Lower leg skin (tissue), 4 donors: ENCODE data around the gene FMNL2. TPM values are rescaled to one million over a fixed set of nuclear protein-coding genes. Genes with fewer than 3 reads are reported as not detected.
"Not testable (repeated sequence)": the region's sequence is repeated elsewhere in the genome, so short reads cannot be mapped to it uniquely, and the experiment has no call there.

Experiments
- DNase-seq, 2 donors: peaks; one replicate each; pipeline ENCODE4 v3.0.0-alpha.2; 2019; ENCODE audit warnings: low spot score in 2 of 2
- H3K4me3 ChIP-seq: fragments of 200-600 bp; sonication (generic); 2 replicates; pipeline ENCODE4 v1.5.1; 2017; ENCODE audit warnings: mild to moderate bottlenecking, low read depth; ENCODE audit not compliant: poor library complexity, severe bottlenecking
- POLR2A ChIP-seq, 2 donors: fragments of 450-650 bp; IDR thresholded peaks; one replicate each; pipeline ENCODE4 v1.6.1; 2016 to 2017; ENCODE audit warnings: antibody characterized with exemption in 2 of 2, mild to moderate bottlenecking in 1 of 2, moderate library complexity in 1 of 2
- WGBS, 2 donors: methylation state at CpG; one replicate each; pipeline ENCODE4 v1.1.5; 2018; 5-methylcytosine and 5-hydroxymethylcytosine counted together
- intact Hi-C: fragments of 100-400 bp; cut with DNase I; formaldehyde crosslinking; loops from one replicate; pipeline ENCODE4 v1.15.0; 2023; ENCODE audit warnings: low total_unique reads
- total RNA-seq, 4 donors: library from RNA; depleted of rRNA; stranded (reverse); fragments of >200 nt; gene quantifications; one replicate each; pipeline ENCODE4 v1.1.0, GENCODE V29; 2016
- TF ChIP-seq, protein P1 (sequence below), 3 donors: fragments of 450-650 bp; IDR thresholded peaks; one replicate each; pipeline ENCODE4 v1.5.1; 2016; ENCODE audit warnings: antibody characterized with exemption in 3 of 3, mild to moderate bottlenecking in 3 of 3, moderate library complexity in 2 of 3

FMNL2 gene
- total RNA-seq, 4 donors from 2014 or later: 9.6 to 18.3 (median 12.9) TPM

DNA sequence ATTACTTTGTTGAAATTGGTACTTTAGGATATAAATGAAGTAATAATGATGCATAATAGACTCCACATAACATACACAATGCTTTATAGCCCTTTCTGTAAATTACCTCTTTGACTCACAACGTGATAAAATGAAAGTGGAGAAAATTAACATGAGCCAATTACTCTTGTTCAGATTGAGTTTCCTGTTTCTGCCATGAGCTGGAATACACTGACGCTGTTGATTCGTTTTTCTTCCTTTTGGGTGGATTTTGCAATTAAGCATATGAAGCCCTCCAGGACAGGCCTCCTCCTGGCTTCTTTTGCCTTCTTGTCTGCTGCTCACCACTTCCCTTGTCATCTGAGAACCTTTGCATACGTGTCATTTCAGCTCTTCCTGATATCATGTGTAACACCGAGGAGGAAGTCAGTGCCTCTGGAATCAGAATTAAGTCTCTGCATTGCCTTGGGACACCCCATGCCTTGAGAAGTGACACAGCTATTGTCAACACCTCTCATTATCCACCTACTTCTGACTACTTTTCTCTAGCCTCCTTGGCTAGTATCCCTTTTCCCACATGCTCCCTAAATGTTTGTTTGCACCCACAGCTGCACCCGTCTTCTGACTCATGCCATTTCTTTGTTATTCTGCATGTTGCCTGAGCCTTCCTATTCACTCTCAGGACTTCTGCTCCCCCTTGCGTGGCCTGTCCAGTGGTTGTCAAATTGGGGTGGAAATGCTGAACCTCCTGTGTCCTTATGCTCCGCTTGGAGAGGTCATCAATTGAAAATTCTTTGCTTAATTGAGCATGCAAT lies 134.1 kb downstream of the FMNL2 start:
- intact Hi-C loops: no loop called here
- DNase-seq: peak in 1 of 2 donors; percentile 36
- TF ChIP-seq, protein P1, sequence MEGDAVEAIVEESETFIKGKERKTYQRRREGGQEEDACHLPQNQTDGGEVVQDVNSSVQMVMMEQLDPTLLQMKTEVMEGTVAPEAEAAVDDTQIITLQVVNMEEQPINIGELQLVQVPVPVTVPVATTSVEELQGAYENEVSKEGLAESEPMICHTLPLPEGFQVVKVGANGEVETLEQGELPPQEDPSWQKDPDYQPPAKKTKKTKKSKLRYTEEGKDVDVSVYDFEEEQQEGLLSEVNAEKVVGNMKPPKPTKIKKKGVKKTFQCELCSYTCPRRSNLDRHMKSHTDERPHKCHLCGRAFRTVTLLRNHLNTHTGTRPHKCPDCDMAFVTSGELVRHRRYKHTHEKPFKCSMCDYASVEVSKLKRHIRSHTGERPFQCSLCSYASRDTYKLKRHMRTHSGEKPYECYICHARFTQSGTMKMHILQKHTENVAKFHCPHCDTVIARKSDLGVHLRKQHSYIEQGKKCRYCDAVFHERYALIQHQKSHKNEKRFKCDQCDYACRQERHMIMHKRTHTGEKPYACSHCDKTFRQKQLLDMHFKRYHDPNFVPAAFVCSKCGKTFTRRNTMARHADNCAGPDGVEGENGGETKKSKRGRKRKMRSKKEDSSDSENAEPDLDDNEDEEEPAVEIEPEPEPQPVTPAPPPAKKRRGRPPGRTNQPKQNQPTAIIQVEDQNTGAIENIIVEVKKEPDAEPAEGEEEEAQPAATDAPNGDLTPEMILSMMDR (IDR thresholded peaks at IDR 0.05): no peak
- no peak for TF ChIP-seq POLR2A (IDR thresholded peaks at IDR 0.05)
- no peak overlapping the region for H3K4me3 ChIP-seq
- WGBS, 2 donors: 46 to 50% methylated on average over 8 of the region's 8 CpGs

DNA sequence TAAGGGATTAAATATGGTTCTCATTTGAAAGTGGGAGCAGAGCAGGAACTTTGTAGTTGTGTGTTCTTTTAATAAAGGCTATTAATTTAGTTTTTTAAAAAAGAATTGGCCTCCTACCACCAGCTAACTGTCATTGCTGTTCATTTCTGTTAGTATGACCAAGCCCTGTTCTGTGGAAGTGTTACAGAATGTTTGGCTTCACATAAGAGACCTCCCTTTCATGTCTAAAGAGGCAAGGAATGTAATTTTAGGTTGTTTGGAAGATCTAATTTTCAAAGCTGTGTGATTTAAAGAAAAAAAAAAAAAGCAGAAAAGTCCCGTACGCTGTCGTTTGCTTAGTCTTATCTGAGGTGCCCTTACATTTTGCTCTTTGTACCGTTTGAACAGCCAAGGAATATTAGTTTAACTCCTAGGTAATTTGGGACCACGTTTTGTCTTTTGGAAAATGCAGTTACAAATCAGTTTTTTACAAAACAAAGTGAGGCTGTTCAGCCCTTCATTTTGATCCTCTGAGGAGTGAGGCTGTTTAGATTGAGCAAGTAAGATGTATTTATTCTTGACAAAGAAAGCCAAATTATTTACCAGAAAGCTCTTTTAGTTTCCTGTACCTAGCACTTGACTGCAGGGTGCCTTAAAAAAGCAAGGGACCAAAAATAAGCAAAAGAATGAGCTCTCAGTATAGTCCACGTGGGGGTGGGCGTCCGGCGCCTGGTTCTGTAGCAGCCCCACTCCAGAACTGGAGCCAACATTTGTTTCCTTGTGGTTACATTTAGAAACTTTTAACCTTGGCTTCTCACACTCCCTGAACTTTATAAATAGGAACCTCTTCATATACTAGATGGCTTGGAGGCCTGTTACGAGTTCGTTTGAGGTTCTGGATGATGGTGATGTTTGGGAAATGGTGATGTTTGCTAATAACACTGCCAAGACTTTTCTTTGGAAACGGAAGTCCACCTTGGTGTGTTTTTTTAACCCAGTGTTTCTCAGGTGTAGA lies 136.2 kb downstream of the FMNL2 start:
- WGBS, 2 donors: 68 to 71% methylated on average over 12 of the region's 12 CpGs
- DNase-seq: peak in 1 of 2 donors; percentile 26
- intact Hi-C loops: no loop called here
- TF ChIP-seq POLR2A (IDR thresholded peaks at IDR 0.05): no peak
- TF ChIP-seq, protein P1 (IDR thresholded peaks at IDR 0.05): no peak
- H3K4me3 ChIP-seq: no peak overlapping the region

DNA sequence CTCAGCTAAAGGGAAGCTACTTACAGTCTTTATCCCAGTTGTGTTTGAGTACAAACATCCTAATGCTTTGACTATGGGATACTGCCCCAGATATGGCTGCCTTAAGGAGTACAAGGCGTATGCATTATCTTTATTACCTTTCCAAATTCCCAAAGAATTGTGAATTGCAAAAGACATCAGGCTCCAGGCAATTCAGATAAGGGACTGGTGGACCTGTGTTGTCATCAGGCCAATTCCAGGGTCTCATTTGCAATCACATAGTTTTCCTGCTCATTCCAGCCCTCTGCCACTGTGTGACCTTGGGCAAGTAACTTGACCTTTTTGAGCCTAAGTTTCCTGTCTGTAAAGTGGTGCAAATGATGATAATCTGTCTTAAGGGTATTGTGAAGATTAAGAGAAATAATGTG lies 137.5 kb downstream of the FMNL2 start:
- TF ChIP-seq, protein P1 (IDR thresholded peaks at IDR 0.05): no peak
- no peak for TF ChIP-seq POLR2A (IDR thresholded peaks at IDR 0.05)
- peak in 1 of 2 donors; percentile 29 for DNase-seq
- WGBS, 2 donors: 73 to 86% methylated on average over 1 of the region's 1 CpG
- H3K4me3 ChIP-seq: no peak overlapping the region
- intact Hi-C loops: no loop called here

DNA sequence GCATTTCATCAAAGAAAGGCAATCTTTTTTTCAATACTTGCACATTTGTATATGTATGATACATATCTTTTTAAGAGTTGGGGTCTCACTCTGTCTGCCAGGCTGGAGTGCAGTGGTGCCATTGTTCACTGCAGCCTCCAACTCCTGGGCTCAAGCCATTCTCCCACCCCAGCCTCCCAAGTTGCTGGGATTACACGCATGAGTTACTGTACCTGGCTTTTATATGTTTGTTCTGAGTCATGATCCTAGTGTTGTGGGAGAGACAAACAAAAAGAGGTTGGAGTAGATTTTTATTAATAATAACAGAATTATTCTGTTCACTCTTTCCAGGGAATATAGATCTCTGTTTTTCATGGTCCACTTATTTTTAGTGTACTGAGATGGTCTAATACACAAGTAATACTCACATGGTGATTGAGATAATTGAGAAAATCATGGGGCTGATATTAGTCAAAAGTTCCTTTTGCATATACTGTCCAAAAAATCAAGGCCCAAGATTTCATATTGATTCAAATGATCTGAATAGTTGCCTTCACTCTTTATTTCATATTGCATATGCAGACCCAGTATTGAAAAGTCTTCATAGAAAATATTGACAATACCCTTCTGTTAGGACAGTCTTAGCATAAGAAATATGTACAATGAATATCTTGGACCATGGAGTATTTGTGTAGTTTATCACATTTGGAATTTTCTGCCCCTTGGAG lies 138.3 kb downstream of the FMNL2 start:
- peak in 1 of 2 donors; percentile 9 for DNase-seq
- WGBS, 2 donors: 87% methylated on average over 1 of the region's 1 CpG
- no peak overlapping the region for H3K4me3 ChIP-seq
- TF ChIP-seq, protein P1 (IDR thresholded peaks at IDR 0.05): no peak
- intact Hi-C loops: no loop called here

DNA sequence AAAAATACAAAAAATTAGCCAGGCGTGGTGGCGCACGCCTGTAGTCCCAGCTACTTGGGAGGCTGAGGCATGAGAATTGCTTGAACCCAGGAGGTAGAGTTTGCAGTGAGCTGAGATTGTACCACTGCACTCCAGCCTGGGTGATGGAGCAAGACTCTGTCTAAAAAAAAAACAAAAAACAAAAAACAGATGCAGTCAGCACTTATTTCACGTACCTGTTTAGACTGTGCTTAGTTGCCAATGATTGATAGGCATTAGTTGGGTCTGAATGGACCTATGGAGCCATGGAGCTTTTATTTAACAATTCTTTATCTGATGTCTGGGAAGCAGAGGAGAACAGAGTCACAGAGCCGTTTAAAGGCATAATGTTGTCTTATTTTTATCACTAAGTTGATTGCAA lies 139.5 kb downstream of the FMNL2 start:
- peak in 1 of 2 donors; percentile 15 for DNase-seq
- H3K4me3 ChIP-seq, intact Hi-C loops: not testable (repeated sequence)
- WGBS, 2 donors: 87 to 92% methylated on average over 5 of the region's 5 CpGs
